ENCODE measurements around the gene SERPING1.

GRCh38 chr11:57643802-57644201, 46.3 kb downstream of the SERPING1 start:
- TF ChIP-seq CTCF (IDR thresholded peaks at IDR 0.05; ENCODE audit: insufficient read depth, low read depth, low read length) (no peak), EZH2 (IDR thresholded peaks at IDR 0.05; ENCODE audit: insufficient read depth, low read length) (no peak)
